Stimulated activated effector memory CD8-positive, alpha-beta T cell treated with anti-CD3 and anti-CD28 coated beads, Interleukin-12 subunit alpha, Interleukin-12 subunit beta, amount 100 ng/mL, for 72 hours (primary cell): ENCODE results near the gene ADAMTS6.

ENCODE experiments used
- ATAC-seq: fragments of 150-1000 bp; cut with Tn5 transposase; 2 replicates; pipeline ENCODE4 v1.10.0; 2021
- DNase-seq, 2 donors: peaks; one replicate each; pipeline ENCODE4 v3.0.0; 2021 to 2022; ENCODE audit warnings: low spot score in 2 of 2
- H3K27ac Mint-ChIP-seq: one replicate; pipeline ENCODE4 v1.8.0; 2022; ENCODE audit warnings: mild to moderate bottlenecking, mixed read lengths
- H3K36me3 Mint-ChIP-seq: one replicate; pipeline ENCODE4 v1.8.0; 2022; ENCODE audit warnings: mild to moderate bottlenecking, mixed read lengths
- H3K4me1 Mint-ChIP-seq: one replicate; pipeline ENCODE4 v1.8.0; 2022; ENCODE audit warnings: mixed read lengths
- H3K4me3 Mint-ChIP-seq: one replicate; pipeline ENCODE4 v1.8.0; 2022; ENCODE audit warnings: mild to moderate bottlenecking, mixed read lengths
- H3K9me3 Mint-ChIP-seq: one replicate; pipeline ENCODE4 v1.8.0; 2022; ENCODE audit warnings: mixed read lengths

The ADAMTS6 gene

GRCh38 chr5:65296067-65296466 lies 185.7 kb downstream of the ADAMTS6 start:
- ATAC-seq (no peak), DNase-seq (no peak)
- Mint-ChIP-seq H3K27ac (no peak overlapping the region), H3K36me3 (no peaks in the 10 kb centered on the region), H3K9me3 (no peaks in the 10 kb centered on the region), H3K4me1 (no peaks in the 10 kb centered on the region), H3K4me3 (no peak overlapping the region)

- no peaks in the 10 kb centered on the region for H3K4me1 Mint-ChIP-seq
- no peaks in the 10 kb centered on the region for H3K9me3 Mint-ChIP-seq
- no peaks in the 10 kb centered on the region for H3K36me3 Mint-ChIP-seq
- no peak overlapping the region for H3K27ac Mint-ChIP-seq
- H3K4me3 Mint-ChIP-seq: no peak overlapping the region
- no peak for DNase-seq
- no peak for ATAC-seq
Measured at GRCh38 chr5:65292196-65292595, 189.5 kb downstream of the ADAMTS6 start.

GRCh38 chr5:65290677-65291076 lies 191.0 kb downstream of the ADAMTS6 start:
- Mint-ChIP-seq H3K4me1 (no peaks in the 10 kb centered on the region), H3K36me3 (no peaks in the 10 kb centered on the region), H3K27ac (no peak overlapping the region), H3K9me3 (no peaks in the 10 kb centered on the region), H3K4me3 (no peak overlapping the region)
- DNase-seq (no peak), ATAC-seq (no peak)

- H3K4me1 Mint-ChIP-seq: no peaks in the 10 kb centered on the region
- no peak for DNase-seq
- ATAC-seq: no peak
- no peaks in the 10 kb centered on the region for H3K36me3 Mint-ChIP-seq
- H3K4me3 Mint-ChIP-seq: no peak overlapping the region
- no peak overlapping the region for H3K27ac Mint-ChIP-seq
- H3K9me3 Mint-ChIP-seq: no peaks in the 10 kb centered on the region
Measured at GRCh38 chr5:65288657-65289056, 193.1 kb downstream of the ADAMTS6 start.

GRCh38 chr5:65279603-65280002 lies 202.1 kb downstream of the ADAMTS6 start:
- H3K4me1 Mint-ChIP-seq: no peaks in the 10 kb centered on the region
- DNase-seq: no peak
- no peak for ATAC-seq
- no peaks in the 10 kb centered on the region for H3K36me3 Mint-ChIP-seq
- no peaks in the 10 kb centered on the region for H3K9me3 Mint-ChIP-seq
- no peak overlapping the region for H3K4me3 Mint-ChIP-seq
- H3K27ac Mint-ChIP-seq: no peak overlapping the region

GRCh38 chr5:65276178-65276890 lies 205.4 kb downstream of the ADAMTS6 start:
- ATAC-seq (no peak), DNase-seq (no peak)
- Mint-ChIP-seq H3K36me3 (no peaks in the 10 kb centered on the region), H3K27ac (no peak overlapping the region), H3K9me3 (no peaks in the 10 kb centered on the region), H3K4me3 (no peak overlapping the region), H3K4me1 (no peaks in the 10 kb centered on the region)

GRCh38 chr5:65271906-65272305 lies 209.8 kb downstream of the ADAMTS6 start:
- H3K36me3 Mint-ChIP-seq: no peaks in the 10 kb centered on the region
- H3K4me1 Mint-ChIP-seq: no peaks in the 10 kb centered on the region
- H3K27ac Mint-ChIP-seq: no peak overlapping the region
- H3K4me3 Mint-ChIP-seq: no peak overlapping the region
- H3K9me3 Mint-ChIP-seq: no peaks in the 10 kb centered on the region
- ATAC-seq (no peak), DNase-seq (no peak)

GRCh38 chr5:65268525-65268924 lies 213.2 kb downstream of the ADAMTS6 start:
- Mint-ChIP-seq H3K4me1 (no peaks in the 10 kb centered on the region), H3K9me3 (no peaks in the 10 kb centered on the region), H3K4me3 (no peak overlapping the region), H3K36me3 (no peaks in the 10 kb centered on the region), H3K27ac (no peak overlapping the region)
- DNase-seq (no peak), ATAC-seq (no peak)

GRCh38 chr5:65264420-65264819 lies 217.3 kb downstream of the ADAMTS6 start:
- DNase-seq (no peak), ATAC-seq (no peak)
- Mint-ChIP-seq H3K4me1 (no peaks in the 10 kb centered on the region), H3K27ac (no peak overlapping the region), H3K4me3 (no peak overlapping the region), H3K9me3 (no peaks in the 10 kb centered on the region), H3K36me3 (no peaks in the 10 kb centered on the region)

GRCh38 chr5:65263321-65263720 lies 218.4 kb downstream of the ADAMTS6 start:
- DNase-seq (no peak), ATAC-seq (no peak)

GRCh38 chr5:65262649-65263059 lies 219.1 kb downstream of the ADAMTS6 start:
- no peaks in the 10 kb centered on the region for H3K36me3 Mint-ChIP-seq
- H3K27ac Mint-ChIP-seq: no peak overlapping the region
- DNase-seq (no peak), ATAC-seq (no peak)
- H3K4me3 Mint-ChIP-seq: no peak overlapping the region
- no peaks in the 10 kb centered on the region for H3K9me3 Mint-ChIP-seq
- H3K4me1 Mint-ChIP-seq: no peaks in the 10 kb centered on the region

More at GRCh38 chr5:65263321-65263720, 218.4 kb downstream of the ADAMTS6 start:
- Mint-ChIP-seq H3K9me3 (no peaks in the 10 kb centered on the region), H3K27ac (no peak overlapping the region), H3K4me3 (no peak overlapping the region), H3K4me1 (no peaks in the 10 kb centered on the region), H3K36me3 (no peaks in the 10 kb centered on the region)

- Mint-ChIP-seq H3K9me3 (no peaks in the 10 kb centered on the region), H3K36me3 (no peaks in the 10 kb centered on the region), H3K27ac (no peak overlapping the region), H3K4me3 (no peak overlapping the region), H3K4me1 (no peaks in the 10 kb centered on the region)
- DNase-seq (no peak), ATAC-seq (no peak)
Measured at GRCh38 chr5:65262096-65262495, 219.6 kb downstream of the ADAMTS6 start.

GRCh38 chr5:65261499-65261898 lies 220.2 kb downstream of the ADAMTS6 start:
- H3K4me3 Mint-ChIP-seq: no peak overlapping the region

GRCh38 chr5:65255294-65255693 lies 226.4 kb downstream of the ADAMTS6 start:
- ATAC-seq (no peak), DNase-seq (no peak)
- H3K4me3 Mint-ChIP-seq: no peak overlapping the region
- no peak overlapping the region for H3K27ac Mint-ChIP-seq
- no peaks in the 10 kb centered on the region for H3K36me3 Mint-ChIP-seq
- no peaks in the 10 kb centered on the region for H3K9me3 Mint-ChIP-seq
- H3K4me1 Mint-ChIP-seq: no peaks in the 10 kb centered on the region

More at GRCh38 chr5:65261499-65261898, 220.2 kb downstream of the ADAMTS6 start:
- Mint-ChIP-seq H3K9me3 (no peaks in the 10 kb centered on the region), H3K4me1 (no peaks in the 10 kb centered on the region), H3K27ac (no peak overlapping the region), H3K36me3 (no peaks in the 10 kb centered on the region)
- no peak for ATAC-seq
- DNase-seq: no peak

GRCh38 chr5:65252977-65253376 lies 228.7 kb downstream of the ADAMTS6 start:
- ATAC-seq: no peak
- H3K27ac Mint-ChIP-seq: no peak overlapping the region
- DNase-seq: no peak
- H3K4me3 Mint-ChIP-seq: no peak overlapping the region
- no peaks in the 10 kb centered on the region for H3K9me3 Mint-ChIP-seq
- no peaks in the 10 kb centered on the region for H3K36me3 Mint-ChIP-seq
- no peaks in the 10 kb centered on the region for H3K4me1 Mint-ChIP-seq

- ATAC-seq: no peak
- Mint-ChIP-seq H3K36me3 (no peaks in the 10 kb centered on the region), H3K9me3 (no peaks in the 10 kb centered on the region)
Measured at GRCh38 chr5:65248896-65249295, 232.8 kb downstream of the ADAMTS6 start.

GRCh38 chr5:65247594-65247993 lies 234.1 kb downstream of the ADAMTS6 start:
- no peaks in the 10 kb centered on the region for H3K4me1 Mint-ChIP-seq
- H3K36me3 Mint-ChIP-seq: no peaks in the 10 kb centered on the region
- no peak overlapping the region for H3K27ac Mint-ChIP-seq
- DNase-seq (no peak), ATAC-seq (no peak)
- H3K9me3 Mint-ChIP-seq: no peaks in the 10 kb centered on the region
- H3K4me3 Mint-ChIP-seq: no peak overlapping the region

More at GRCh38 chr5:65248896-65249295, 232.8 kb downstream of the ADAMTS6 start:
- Mint-ChIP-seq H3K4me1 (no peaks in the 10 kb centered on the region), H3K27ac (no peak overlapping the region), H3K4me3 (no peak overlapping the region)
- DNase-seq: no peak
